ENCODE results near the gene SYCP2L.
"Not testable (repeated sequence)": the region's sequence is repeated elsewhere in the genome, so short reads cannot be mapped to it uniquely, and the experiment has no call there.

Gene SYCP2L

DNA sequence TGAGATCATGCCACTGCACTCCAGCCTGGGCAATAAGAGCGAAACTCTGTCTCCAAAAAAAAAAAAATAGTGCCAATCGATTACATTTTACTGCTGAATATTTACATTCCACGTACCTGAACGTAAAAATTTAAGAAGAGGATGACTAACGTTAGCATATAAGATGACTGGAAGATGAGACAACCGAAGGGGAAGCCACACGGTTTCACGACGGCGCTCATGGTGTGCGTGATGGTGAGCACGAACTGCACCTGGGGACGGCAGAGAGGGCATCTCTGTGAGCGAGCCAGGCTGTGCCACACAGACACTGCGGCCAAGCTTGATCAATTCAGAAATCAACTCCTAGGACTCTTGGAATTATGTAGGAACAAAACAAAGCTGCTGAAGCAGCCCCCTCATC, 102.7 kb downstream of the SYCP2L start:
- H3K27ac ChIP-seq = no peak overlapping the region
- no peaks in the 10 kb centered on the region for H3K9me3 ChIP-seq
- no peak for DNase-seq
- no peaks in the 10 kb centered on the region for H3K4me1 ChIP-seq
- intact Hi-C loops (cut with DNase I; ENCODE audit: low total_unique reads) = no loop called here
- no peaks in the 10 kb centered on the region for H3K27me3 ChIP-seq
- TF ChIP-seq, protein P1, sequence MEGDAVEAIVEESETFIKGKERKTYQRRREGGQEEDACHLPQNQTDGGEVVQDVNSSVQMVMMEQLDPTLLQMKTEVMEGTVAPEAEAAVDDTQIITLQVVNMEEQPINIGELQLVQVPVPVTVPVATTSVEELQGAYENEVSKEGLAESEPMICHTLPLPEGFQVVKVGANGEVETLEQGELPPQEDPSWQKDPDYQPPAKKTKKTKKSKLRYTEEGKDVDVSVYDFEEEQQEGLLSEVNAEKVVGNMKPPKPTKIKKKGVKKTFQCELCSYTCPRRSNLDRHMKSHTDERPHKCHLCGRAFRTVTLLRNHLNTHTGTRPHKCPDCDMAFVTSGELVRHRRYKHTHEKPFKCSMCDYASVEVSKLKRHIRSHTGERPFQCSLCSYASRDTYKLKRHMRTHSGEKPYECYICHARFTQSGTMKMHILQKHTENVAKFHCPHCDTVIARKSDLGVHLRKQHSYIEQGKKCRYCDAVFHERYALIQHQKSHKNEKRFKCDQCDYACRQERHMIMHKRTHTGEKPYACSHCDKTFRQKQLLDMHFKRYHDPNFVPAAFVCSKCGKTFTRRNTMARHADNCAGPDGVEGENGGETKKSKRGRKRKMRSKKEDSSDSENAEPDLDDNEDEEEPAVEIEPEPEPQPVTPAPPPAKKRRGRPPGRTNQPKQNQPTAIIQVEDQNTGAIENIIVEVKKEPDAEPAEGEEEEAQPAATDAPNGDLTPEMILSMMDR (IDR thresholded peaks at IDR 0.05) = no peak
- no peaks in the 10 kb centered on the region for H3K36me3 ChIP-seq
- no peak overlapping the region for H3K4me3 ChIP-seq

DNA sequence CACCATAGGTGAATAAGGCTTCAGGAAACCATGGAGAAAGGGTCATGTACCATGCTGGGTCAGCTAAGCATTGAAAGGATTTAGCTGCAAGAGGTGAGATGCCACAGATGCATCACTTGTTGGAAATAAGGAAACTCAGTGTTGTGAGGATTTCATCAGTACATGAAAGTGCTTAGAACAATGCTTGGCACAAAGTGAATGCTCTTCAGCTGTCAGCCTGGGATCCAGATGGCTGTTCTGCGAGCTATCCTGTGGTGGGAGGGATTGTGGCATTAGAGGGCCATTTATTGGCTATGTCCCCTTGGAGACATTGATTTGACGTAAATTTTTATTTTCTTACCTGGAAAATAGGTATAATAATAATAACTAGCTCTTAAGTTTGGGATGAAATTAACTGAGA, 104.3 kb downstream of the SYCP2L start:
- DNase-seq = no peak
- Histone ChIP-seq H3K4me3 (no peak overlapping the region), H3K9me3 (no peaks in the 10 kb centered on the region), H3K27ac (no peak overlapping the region), H3K36me3 (no peaks in the 10 kb centered on the region), H3K4me1 (no peaks in the 10 kb centered on the region), H3K27me3 (no peaks in the 10 kb centered on the region)
- intact Hi-C loops (cut with DNase I; ENCODE audit: low total_unique reads) = no loop called here
- TF ChIP-seq, protein P1 (IDR thresholded peaks at IDR 0.05) = no peak

DNA sequence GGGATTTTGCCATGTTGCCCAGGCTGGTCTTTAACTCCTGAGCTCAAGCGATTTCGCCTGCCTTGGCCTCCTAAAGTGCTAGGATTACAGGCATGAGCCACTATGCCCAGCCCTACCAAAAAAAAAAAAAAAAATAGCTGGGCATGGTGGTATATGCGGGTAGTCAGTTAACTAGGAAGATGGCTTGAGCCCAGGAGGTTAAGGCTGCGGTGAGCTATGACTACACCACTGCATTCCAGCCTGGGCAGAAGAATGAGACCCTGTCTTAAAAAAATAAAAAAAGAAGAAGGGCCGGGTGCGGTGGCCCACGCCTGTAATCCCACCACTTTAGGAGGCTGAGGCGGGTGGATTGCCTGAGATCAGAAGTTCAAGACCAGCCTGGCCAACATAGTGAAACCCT, 107.0 kb downstream of the SYCP2L start:
- no peaks in the 10 kb centered on the region for H3K27me3 ChIP-seq
- H3K4me3 ChIP-seq = no peak overlapping the region
- no peaks in the 10 kb centered on the region for H3K9me3 ChIP-seq
- no peak for DNase-seq
- H3K36me3 ChIP-seq = no peaks in the 10 kb centered on the region
- intact Hi-C loops (cut with DNase I; ENCODE audit: low total_unique reads) = no loop called here
- no peak overlapping the region for H3K27ac ChIP-seq
- TF ChIP-seq, protein P1 (IDR thresholded peaks at IDR 0.05) = no peak
- no peaks in the 10 kb centered on the region for H3K4me1 ChIP-seq

DNA sequence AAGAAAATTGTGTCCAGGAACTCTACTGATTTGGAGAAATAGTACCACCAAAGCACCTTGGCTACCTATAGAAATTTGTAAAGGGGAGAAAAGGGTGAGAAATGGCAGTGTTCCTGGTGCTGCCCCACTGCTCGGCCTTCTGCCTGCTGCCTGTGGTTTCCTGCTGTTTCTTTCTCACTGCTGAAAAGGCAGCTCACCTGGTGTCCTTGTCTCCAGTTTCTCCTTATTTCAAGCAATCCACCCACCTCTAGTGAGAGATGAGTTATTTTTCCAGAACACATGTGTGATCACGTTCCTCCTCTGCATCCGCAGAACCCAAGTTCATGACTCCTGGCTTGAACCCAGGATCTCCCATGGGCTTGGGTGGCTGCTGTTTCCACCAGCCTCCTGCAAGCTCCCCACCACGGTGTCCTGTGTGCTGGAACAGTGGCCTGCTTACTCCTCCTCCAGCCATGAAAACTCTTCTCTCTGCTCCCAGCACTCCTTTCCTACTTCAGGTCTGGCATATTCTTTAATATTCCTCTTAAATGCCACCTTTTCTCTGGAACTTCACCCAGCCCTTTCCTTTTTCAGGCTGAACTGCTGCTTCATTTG, 108.4 kb downstream of the SYCP2L start:
- DNase-seq = no peak
- H3K36me3 ChIP-seq = no peaks in the 10 kb centered on the region

DNA sequence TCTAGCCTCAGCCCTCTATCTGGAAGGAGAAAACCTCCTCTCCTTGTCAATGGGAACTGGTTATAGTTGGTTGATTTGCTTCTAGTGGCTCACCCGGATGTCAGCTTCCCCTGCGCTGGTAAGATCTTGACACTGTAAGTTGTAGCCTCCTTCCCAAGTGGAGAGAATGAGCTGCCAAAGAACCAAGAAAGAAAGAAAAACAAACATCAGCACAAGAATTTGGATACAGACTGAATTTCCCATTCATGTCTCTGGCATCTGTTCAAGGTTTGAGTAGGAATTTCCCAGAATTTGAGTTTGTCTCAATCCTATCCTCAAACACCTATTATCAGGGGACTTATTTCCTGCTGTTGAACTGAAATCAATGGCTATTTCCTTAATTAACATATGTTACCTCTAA, 113.1 kb downstream of the SYCP2L start:
- Histone ChIP-seq H3K27ac (no peak overlapping the region), H3K4me1 (peaks cover 0 to 7% (median 3%) of the 10 kb centered on the region in 4 donors), H3K9me3 (no peaks in the 10 kb centered on the region), H3K4me3 (no peak overlapping the region), H3K27me3 (no peaks in the 10 kb centered on the region), H3K36me3 (no peaks in the 10 kb centered on the region)
- DNase-seq = no peak
- intact Hi-C loops (cut with DNase I; ENCODE audit: low total_unique reads) = no loop called here
- TF ChIP-seq, protein P1 (IDR thresholded peaks at IDR 0.05) = no peak

More for the DNA sequence above, 108.4 kb downstream of the SYCP2L start:
- Histone ChIP-seq H3K4me1 (peaks cover 0 to 7% (median 3%) of the 10 kb centered on the region in 4 donors), H3K27me3 (no peaks in the 10 kb centered on the region), H3K4me3 (no peak overlapping the region), H3K27ac (no peak overlapping the region), H3K9me3 (no peaks in the 10 kb centered on the region)
- intact Hi-C loops (cut with DNase I; ENCODE audit: low total_unique reads) = no loop called here
- TF ChIP-seq, protein P1 (IDR thresholded peaks at IDR 0.05) = no peak

GRCh38 chr6:11002176-11002575, 115.3 kb downstream of the SYCP2L start:
- intact Hi-C loops (cut with DNase I; ENCODE audit: low total_unique reads) = no loop called here
- Histone ChIP-seq H3K27me3 (no peaks in the 10 kb centered on the region), H3K4me3 (no peak overlapping the region), H3K9me3 (no peaks in the 10 kb centered on the region), H3K27ac (no peak overlapping the region), H3K4me1 (peaks cover 0 to 7% (median 3%) of the 10 kb centered on the region in 4 donors), H3K36me3 (no peaks in the 10 kb centered on the region)
- DNase-seq = no peak
- TF ChIP-seq, protein P1 (IDR thresholded peaks at IDR 0.05) = no peak

GRCh38 chr6:11003297-11003696, 116.4 kb downstream of the SYCP2L start:
- intact Hi-C loops (cut with DNase I; ENCODE audit: low total_unique reads); H3K27me3 ChIP-seq; H3K36me3 ChIP-seq; H3K27ac ChIP-seq; DNase-seq; H3K9me3 ChIP-seq; H3K4me1 ChIP-seq; H3K4me3 ChIP-seq: not testable (repeated sequence)

Measured in tibial artery (tissue), 4 donors.